HG03139 (cell line): ENCODE results near the gene USP48.

ENCODE experiments used
- ATAC-seq: cut with Tn5 transposase; IDR thresholded peaks from one replicate; pipeline ENCODE4 v1.9.1; 2021; ENCODE audit not compliant: unreplicated experiment

Gene USP48

GRCh38 chr1:21669258-21670058, 113.5 kb downstream of the USP48 start, which contains the start of gene RAP1GAP:
Gene RAP1GAP (minus strand): TSS chr1:21669357. CDS start chr1:21620032, 49,325 bp downstream.
- no peak for ATAC-seq

- no peak for ATAC-seq
Measured at GRCh38 chr1:21668951-21669257, 114.0 kb downstream of the USP48 start.

- no peak for ATAC-seq
Measured at GRCh38 chr1:21668232-21668950, 114.6 kb downstream of the USP48 start.

GRCh38 chr1:21667348-21668231, 115.4 kb downstream of the USP48 start:
- no peak for ATAC-seq

GRCh38 chr1:21666576-21667320, 116.2 kb downstream of the USP48 start:
- no peak for ATAC-seq

GRCh38 chr1:21665711-21666575, 117.0 kb downstream of the USP48 start:
- no peak for ATAC-seq

GRCh38 chr1:21664806-21665588, 118.0 kb downstream of the USP48 start:
- ATAC-seq = no peak

GRCh38 chr1:21663951-21664805, 118.8 kb downstream of the USP48 start:
- no peak for ATAC-seq

GRCh38 chr1:21663248-21663950, 119.5 kb downstream of the USP48 start:
- no peak for ATAC-seq

- no peak for ATAC-seq
Measured at GRCh38 chr1:21662426-21663247, 120.3 kb downstream of the USP48 start.

- ATAC-seq = no peak
Measured at GRCh38 chr1:21661886-21662285, 121.1 kb downstream of the USP48 start.

GRCh38 chr1:21659924-21660326, 123.0 kb downstream of the USP48 start:
- ATAC-seq = no peak

GRCh38 chr1:21659099-21659923, 123.6 kb downstream of the USP48 start:
- ATAC-seq = no peak

GRCh38 chr1:21657456-21658190, 125.3 kb downstream of the USP48 start:
- ATAC-seq = no peak

GRCh38 chr1:21655748-21656147, 127.2 kb downstream of the USP48 start:
- ATAC-seq = no peak
